KBM-7 (cell line): ENCODE data around the gene TBC1D5.
"Not testable (repeated sequence)": the region's sequence is repeated elsewhere in the genome, so short reads cannot be mapped to it uniquely, and the experiment has no call there.

Experiments
- DNase-seq: peaks from one replicate; pipeline ENCODE4 v3.0.0-alpha.2; 2015
- in situ Hi-C: fragments of 300-500 bp; cut with MboI; formaldehyde crosslinking; loops from 2 replicates; pipeline ENCODE4 v1.14.3; 2020; ENCODE audit warnings: low sequenced_read_pairs, low pct_unique_long_range_greater_than_20kb, mixed read lengths

Gene TBC1D5

DNA sequence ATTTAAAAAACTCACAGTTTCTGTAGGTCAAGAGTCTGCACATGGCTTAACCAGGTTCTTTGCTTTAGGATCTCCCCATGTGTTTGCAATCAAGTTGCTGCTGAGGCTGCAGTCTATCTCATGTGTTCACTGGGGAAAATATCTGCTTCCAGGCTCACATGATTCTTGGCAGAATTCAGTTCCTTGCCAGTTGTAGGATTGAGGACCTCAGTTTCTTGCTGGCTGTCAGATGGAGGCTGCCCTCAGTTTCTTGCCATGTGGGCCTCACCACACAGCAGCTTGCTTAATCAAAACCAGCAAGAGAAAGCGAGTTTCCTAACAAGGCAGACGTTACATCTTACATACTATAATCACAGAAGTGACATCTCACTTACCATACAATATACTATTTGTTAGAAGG lies 10.0 kb upstream of the TBC1D5 start:
- DNase-seq: no peak
- in situ Hi-C loops: no loop called here

DNA sequence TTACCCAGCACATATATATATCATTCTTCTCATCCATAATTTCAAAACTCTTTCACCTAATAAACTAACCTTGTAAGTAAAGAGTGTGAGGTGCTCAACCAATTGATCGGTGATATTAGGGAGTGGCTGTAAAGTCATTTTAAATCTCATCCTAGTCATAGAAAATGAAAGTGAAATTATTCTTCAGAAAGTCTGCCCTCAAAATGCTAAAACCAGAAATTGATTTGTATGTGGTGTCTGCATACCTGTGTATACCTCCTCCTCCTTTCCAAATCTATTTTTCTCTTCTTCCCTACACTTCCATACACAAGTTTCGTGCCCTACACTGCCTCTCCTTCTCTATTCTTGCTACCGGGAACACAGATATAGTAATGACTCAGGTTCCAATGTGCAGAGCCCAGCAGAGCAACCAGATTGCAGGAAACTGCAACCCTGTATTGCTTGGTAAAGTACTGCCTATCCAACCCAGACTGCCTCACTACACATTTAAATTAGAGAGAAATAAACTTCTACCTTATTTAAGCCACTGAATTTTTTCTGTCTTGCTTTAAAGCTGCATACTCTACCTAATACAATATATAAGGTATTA lies 7.4 kb upstream of the TBC1D5 start:
- in situ Hi-C loops: no loop called here
- DNase-seq: no peak

DNA sequence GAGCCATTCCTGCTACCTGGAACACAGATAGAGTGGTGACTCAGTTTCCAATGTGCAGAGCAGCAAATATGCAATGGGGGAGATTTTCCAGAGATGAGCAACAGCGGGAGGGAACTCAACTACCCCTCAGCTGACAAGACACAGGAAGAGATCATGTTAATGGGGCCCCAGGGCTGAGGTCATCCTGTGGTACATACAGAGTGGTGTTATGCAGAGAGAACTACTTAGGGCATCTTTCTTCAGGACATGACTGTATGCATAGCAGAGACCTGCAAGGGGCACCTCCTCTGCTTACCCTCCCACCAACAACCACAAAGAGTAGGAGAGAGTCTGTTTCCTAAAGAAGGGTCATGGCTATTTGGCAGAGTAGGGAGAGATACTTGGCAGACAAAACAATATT lies 6.8 kb upstream of the TBC1D5 start:
- in situ Hi-C loops: no loop called here
- DNase-seq: peak; percentile 20

DNA sequence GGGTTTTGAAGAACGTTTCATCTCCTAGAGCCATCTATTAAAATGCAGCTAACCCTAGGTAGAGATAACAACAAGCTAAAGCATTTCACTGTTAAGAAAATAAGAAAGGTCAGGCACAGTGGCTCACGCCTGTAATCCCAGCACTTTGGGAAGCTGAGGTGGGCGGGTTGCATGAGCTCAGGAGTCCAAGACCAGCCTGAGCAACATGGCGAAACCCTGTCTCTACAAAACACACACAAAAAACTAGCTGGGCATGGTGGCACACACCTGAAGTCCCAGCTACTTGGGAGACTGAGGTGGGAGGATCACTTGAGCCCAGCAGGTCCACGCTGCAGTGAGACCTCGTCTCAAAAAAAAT lies 5.4 kb upstream of the TBC1D5 start:
- no peak for DNase-seq
- in situ Hi-C loops: no loop called here

DNA sequence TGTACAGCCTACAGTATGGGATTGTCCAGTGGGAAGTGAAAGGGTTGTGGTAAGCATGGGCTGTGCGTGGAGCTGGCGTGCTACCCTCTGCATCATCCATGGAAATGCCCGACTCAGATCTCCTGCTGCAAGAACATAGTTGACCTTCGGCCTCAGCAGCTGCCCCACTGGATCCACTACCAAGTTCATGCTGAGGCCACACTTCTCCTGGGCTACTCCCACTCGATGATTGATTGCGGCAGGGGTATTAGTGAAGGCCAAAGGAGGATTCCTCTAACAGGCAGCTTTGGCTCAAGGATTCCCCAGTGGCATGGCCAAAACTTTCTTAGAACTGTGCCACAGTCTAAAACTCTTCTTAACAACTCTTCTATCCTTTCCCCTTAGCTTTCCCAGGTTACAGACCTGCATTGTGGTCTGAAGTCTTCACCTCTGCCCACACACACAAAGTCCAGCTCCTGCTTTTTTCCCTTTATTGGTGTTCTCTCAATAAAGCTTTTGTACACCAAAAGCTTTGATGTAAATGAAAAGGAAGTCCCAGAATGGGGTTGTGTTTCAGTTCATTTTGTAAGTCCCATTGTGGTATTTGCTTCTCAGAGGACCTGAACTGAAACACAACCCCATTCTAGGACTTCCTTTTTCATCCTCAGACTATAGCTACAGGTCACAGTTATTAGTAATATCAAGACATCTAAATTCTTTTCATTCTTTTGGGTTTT lies 4.9 kb upstream of the TBC1D5 start:
- no peak for DNase-seq
- in situ Hi-C loops: no loop called here

DNA sequence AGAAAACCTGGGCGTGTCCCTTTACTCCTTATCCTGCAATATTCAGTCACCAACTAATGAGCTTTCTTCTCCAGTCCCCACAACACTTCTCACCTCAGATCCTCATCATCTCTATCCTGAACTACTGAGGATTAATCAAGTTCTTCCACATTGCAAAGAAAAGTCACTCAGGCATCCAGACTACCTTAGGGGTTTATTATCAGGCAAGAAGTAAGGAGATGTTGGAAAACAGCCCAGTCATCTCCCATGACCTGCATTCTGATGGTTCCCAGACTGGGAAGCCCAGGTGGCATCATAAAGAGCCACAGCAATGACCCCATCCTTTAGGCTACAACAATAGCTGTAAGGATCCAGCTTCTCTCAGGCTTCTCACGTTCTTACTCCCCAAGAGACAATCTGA lies 3.5 kb upstream of the TBC1D5 start:
- DNase-seq: no peak
- in situ Hi-C loops: no loop called here

DNA sequence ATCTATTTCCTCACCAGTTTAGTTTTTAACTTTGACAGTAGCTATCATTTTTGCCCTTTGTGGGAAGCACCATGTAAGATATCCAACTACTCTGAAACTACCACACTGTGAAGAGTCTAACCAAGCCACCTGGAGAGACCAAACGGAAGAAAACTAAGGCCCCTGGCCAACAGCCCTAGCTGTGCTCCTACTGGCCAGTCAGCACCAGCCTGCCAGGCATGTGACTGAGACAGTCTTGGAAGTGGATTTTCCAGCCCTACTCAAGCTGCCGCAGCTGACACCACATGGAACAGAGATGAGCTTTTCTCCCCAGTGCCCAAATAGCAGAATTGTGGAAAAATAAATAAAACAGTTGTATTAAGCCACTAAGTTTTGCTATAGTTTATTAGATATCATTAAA lies 2.9 kb upstream of the TBC1D5 start:
- DNase-seq: no peak
- in situ Hi-C loops: no loop called here

DNA sequence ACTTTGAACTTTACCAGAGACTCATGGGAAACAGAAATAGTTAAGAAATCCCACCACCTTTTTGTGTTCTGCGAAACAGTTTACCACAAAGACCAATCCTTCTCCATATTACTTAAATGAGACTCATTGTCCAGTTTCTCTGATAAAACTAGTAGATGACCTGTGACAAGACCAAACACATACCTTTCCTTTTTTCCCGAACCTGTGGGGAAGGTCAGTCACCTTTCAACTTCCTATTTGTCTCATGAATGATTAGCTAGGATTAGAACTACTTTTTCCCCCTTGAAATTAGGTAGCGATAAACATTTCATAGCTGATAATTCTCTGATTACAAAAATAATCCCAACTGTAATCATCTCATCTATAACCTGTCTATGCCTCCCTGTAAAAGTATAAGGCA lies 2.3 kb upstream of the TBC1D5 start:
- no peak for DNase-seq
- in situ Hi-C loops: no loop called here

DNA sequence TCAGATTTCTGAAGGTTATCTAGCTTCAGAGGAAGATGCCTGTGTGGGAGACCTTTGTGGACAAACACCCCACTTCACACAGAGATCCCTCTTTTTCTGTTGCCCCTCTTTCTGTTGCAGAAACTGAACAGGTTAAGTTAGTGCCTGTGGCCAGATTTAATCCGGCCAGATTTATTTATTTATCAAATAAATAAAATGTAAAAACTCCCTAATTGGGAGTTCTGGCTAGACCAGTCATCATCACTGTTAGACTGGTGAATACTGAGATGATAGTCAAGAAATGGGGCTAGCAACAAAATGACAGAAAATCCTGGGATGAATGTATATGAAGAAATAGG lies 1.2 kb upstream of the TBC1D5 start:
- DNase-seq: no peak
- in situ Hi-C loops: no loop called here

DNA sequence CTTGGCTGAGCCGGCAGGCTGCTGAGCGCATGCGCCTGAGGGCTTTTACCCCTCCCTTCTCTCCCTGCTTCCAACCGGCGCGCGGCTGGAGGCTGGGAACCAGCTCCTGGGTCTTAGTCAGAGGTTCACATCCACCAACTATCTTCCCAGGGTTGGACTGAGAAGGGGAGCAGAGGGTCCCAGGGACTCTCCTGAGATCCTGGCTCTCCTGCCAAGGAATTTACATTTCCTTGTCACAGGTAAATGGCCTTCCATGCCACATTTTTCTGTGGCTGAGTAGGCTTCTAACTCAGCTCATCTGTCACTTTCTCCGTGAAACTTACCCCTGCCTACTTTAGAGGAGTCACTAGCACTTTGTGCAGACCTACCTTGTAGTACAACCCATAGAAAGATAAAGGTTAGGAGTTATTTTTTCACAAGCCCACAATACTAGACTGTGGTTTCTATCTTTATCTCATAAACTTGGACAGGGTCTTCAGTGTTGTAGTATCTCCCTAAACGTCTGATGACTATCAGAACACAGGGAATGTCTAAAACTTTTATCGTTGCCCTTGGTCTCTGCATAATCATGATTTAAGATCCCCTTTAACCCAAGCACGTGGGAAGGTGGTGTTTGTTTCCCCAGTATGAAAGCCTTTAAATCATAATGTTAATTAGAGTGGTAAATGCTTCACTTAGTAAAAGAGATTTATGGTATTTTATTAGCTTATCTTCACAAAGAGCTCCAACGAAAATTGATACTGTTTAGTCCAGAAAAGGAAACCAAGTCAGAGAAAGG lies 638 bp upstream of the TBC1D5 start:
- in situ Hi-C loops: no loop called here
- DNase-seq: no peak

DNA sequence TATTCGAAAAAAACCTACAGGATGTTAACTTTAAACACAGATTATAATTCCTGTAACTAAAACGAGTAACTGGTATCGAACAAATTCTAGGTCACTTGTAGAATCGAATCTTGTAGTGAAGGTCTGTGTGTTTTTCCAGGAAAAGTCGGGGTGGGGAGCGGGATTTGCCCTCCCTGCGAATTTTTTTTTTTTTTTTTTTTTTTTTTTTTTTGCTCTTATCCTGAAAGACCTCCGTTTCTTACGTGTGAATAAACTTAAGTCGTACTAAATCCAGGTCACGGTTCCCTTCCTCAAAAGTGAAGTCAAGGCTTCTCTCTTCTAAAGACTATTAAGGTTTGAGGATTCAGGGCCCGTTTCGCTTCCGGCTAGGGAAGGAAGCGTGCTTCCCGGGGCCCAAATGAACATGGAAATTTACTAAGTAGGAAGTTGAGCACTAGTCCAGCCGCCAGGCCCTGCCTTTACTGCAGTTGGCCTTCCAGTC lies 770 bp downstream of the TBC1D5 start:
- DNase-seq: peak; percentile 88
- in situ Hi-C loops: no loop called here

DNA sequence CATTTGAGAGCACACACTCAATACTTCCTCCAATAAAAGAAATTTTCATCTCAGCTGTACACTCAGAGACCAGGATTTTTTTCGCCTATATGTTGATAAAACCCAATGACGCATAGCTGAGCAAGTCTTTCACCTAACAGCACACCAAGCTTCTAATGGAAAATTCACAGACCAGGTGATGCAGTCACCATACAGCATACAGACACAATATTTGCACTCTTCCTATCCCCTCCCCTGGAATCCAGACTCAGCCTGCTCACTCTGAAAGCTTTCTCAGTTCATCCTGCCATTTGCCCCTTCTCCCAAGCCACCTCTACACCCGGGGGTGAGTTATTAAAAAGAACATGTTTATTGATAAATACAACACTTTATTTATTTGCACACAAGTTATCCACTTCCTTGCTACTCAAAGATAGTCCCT lies 1.7 kb downstream of the TBC1D5 start:
- in situ Hi-C loops: no loop called here
- peak; percentile 64 for DNase-seq

DNA sequence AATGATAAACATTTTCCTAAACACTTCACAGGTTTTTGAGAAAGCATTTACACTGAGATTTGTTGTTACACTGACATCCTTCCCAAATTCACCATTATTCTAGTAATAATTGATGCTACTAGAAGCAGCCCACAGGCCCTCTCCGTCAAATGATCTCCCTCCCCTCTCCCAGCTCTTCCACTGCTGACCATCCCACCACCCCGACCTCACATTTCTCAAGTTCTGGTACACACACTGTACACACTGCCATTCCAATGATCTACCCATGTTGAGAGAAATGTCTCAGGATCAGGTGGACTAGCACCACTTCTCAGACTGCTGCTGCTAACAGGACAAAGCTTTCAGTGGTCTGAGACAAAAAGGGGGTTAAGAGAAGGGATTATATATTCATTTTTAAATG lies 3.5 kb downstream of the TBC1D5 start:
- DNase-seq: no peak
- in situ Hi-C loops: no loop called here

DNA sequence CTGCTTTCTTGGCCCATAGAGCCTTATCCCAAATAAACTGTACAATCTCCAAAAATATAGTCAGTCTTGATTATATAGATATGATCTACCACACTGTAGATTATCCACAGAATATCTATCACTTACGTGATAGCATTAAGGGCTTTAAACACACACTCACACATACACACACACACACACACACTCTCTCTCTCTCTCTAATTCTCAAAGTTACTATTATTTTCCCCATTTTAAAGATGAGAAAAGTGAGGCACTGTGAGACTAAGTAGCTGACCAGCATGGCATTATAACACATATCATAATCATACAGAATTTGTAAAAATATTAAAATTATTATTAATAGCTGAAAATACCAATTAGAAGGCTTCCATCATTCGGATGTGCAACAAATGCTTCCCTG lies 4.2 kb downstream of the TBC1D5 start:
- in situ Hi-C loops: no loop called here
- no peak for DNase-seq

DNA sequence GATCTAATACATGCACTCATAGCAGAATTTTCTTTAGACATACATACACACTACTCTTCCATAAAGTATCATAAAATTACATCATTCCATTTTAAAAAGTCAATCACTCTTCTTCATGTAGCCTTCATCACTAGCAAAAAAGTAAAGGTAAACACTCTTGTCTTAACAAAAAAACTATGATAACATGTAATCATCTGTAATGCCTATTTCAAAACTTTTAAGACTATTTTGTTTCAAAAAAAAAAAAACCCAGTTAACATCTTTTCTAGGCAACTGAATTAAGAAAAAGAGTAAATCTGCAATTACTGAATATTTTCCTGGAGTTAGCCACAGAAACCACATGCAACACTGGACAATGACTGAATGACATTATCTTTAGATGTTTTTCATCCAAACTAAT lies 4.8 kb downstream of the TBC1D5 start:
- in situ Hi-C loops: no loop called here
- DNase-seq: no peak

DNA sequence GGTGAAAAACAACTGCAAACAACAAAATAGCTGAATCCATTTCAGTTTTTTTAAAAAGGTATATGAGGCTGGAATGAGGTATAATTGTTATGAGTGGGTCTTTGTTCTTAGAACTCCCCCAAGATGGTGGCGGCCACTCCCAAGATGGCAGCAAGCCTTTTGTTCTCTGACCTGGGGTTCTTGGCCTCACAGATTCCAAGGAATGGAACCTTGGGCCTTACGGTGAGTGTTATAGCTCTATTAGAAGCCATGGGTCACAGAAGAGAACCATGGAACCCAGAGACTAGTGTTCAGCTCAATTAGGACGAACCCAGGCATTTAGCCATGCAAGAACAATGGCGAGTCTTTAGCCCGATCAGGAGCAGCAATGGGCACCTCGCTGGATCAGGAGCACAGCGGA lies 7.1 kb downstream of the TBC1D5 start:
- DNase-seq, in situ Hi-C loops: not testable (repeated sequence)

DNA sequence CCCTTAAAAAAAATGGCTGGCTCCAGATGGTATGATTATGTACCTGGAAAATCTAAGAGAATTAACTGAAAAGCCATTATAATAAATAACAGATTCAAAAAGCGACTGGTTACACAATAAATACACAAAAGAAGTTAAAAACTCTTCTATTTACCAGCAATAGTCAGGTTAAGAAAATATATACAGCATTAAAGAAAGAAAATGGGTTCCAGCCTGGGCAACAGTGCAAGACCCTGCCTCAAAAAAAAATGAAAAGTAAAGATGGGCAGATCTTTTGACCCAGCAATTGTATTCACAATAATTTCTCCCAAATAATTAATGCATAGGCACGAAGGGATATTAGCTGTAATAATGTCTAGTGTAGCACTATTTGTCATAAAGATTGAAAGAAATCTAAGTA lies 8.7 kb downstream of the TBC1D5 start:
- in situ Hi-C loops: no loop called here
- DNase-seq: no peak

DNA sequence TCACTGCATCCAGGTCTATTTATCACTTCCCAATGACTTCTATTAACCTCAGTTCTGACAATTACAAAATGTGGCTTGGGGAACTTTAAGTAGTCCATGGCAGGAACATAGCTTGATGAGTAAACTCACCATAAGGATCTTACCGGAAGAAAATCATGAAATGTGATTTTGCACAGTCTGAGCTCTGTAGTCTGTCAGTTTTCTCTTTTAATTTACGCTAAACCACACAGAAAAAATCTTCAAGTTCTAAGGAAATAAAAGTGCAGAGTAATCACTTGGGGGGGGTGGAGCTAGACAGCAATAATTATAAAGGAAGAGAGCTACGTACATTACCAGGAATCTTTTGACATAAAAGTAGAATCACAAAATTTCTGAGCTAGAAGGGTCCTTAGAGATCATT lies 9.2 kb downstream of the TBC1D5 start:
- DNase-seq: no peak
- in situ Hi-C loops: no loop called here

DNA sequence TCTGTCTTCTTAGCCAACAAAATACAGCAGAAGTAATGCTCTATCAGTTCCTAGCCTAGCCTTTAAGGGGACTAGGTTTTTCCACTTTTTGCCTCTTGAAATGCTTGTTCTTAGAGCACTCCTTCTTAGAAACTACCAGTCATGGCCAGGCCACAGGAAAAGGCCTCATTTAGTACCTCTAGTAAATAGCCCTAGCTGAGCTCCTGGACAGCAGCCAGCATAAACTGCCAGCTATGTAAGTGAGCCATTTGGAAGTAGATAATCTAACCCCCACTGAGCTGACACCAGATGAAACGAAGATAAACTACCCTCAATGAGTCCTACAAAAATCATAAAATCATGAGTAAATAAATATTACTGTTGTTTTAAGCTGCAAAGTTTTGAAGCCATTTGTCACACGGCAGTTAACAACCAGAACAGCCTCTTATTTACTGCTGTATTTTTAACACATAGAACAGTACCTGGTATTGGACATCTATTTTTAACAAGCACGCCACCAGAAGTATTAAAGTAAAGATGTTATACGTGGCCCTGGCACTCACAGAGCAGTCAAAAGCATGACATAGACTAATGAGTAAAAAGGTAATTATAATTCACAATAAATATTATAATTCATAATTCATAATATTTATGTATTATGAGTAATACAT lies 12.0 kb downstream of the TBC1D5 start:
- in situ Hi-C loops: no loop called here
- DNase-seq: peak; percentile 89

DNA sequence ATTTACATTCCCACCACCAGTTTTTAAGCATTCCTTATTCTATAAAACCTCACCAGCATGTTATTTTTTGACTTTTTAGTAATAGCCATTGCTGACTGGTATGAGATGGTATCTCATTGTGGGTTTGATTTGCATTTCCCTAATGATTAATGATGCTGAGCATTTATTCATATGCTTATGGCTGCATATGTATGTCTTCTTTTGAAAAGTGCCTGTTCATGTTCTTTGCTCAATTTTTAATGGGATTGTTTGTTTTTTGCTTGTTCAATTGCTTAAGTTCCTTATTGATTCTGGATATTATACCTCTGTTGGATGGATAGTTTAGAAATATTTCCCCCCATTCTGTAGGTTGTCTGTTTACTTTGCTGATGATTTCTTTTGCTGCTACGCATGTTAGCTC lies 16.1 kb downstream of the TBC1D5 start:
- no peak for DNase-seq
- in situ Hi-C loops: no loop called here
